Activated naive CD4-positive, alpha-beta T cell treated with anti-CD3 and anti-CD28 coated beads for 36 hours (primary cell): ENCODE measurements around the gene PLD5. TPM values are rescaled to one million over a fixed set of nuclear protein-coding genes. Genes with fewer than 3 reads are reported as not detected.

Experiments used
- CTCF ChIA-PET: fragments of 350-600 bp; sonication (Branson Sonifier 250); formaldehyde crosslinking; loops from one replicate; lab custom pipeline; 2021; ENCODE audit warnings: antibody characterized with exemption; lab: Charles Lee
- DNase-seq: peaks from one replicate; pipeline ENCODE4 v3.0.0-alpha.2; 2020
- H3K27ac Mint-ChIP-seq: one replicate; pipeline ENCODE4 v1.8.0; 2021; ENCODE audit warnings: mild to moderate bottlenecking, mixed read lengths
- H3K27me3 Mint-ChIP-seq: one replicate; pipeline ENCODE4 v1.8.0; 2021; ENCODE audit warnings: low read depth, mixed read lengths
- H3K36me3 Mint-ChIP-seq: one replicate; pipeline ENCODE4 v1.8.0; 2021; ENCODE audit warnings: low read depth, mixed read lengths
- H3K4me1 Mint-ChIP-seq: one replicate; pipeline ENCODE4 v1.8.0; 2021; ENCODE audit warnings: low read depth, mixed read lengths
- H3K4me3 Mint-ChIP-seq: one replicate; pipeline ENCODE4 v1.8.0; 2021; ENCODE audit warnings: mild to moderate bottlenecking, moderate library complexity, mixed read lengths
- H3K9me3 Mint-ChIP-seq: one replicate; pipeline ENCODE4 v1.8.0; 2021; ENCODE audit warnings: mixed read lengths
- intact Hi-C: fragments of 100-400 bp; cut with micrococcal nuclease; formaldehyde crosslinking; loops from one replicate; pipeline ENCODE4 v1.15.1; 2023
- total RNA-seq, 2 experiments: library from RNA; stranded (reverse); gene quantifications; one replicate each; pipeline ENCODE4 v1.2.3, GENCODE V29; 2021

The PLD5 gene
- total RNA-seq, 2 experiments from 2014 or later, result not detected

GRCh38 chr1:242534753-242535152 lies 10.3 kb upstream of the PLD5 start:
- no peak overlapping the region for H3K27ac Mint-ChIP-seq
- no peak for DNase-seq
- H3K4me3 Mint-ChIP-seq, result no peak overlapping the region
- peaks cover 14% of the 10 kb centered on the region for H3K27me3 Mint-ChIP-seq
- no peaks in the 10 kb centered on the region for H3K36me3 Mint-ChIP-seq
- H3K9me3 Mint-ChIP-seq, result no peaks in the 10 kb centered on the region
- CTCF ChIA-PET, result no interaction called here
- intact Hi-C loops, result no loop called here
- H3K4me1 Mint-ChIP-seq, result no peaks in the 10 kb centered on the region

DNA sequence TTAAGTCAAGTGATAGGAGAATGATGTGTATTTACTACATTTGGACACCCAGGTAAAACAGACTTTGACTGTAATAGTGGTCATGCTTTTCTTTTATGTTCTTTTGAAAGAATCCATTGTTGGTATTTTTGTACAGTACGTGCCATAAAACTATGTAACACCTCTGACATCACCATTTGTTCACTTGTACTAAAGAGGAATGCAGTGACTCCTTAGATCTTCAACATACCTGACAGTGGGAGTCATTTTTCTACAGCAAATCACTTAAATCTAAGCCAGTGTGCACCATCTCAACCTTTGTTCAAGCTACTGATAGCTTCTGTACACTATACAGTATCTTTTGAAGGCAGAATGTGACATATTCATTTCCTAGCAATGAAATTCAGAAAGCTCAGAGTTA lies 6.3 kb upstream of the PLD5 start:
- Mint-ChIP-seq H3K4me3 (no peak overlapping the region), H3K27ac (no peak overlapping the region), H3K4me1 (no peaks in the 10 kb centered on the region), H3K27me3 (peaks cover 19% of the 10 kb centered on the region), H3K9me3 (no peaks in the 10 kb centered on the region), H3K36me3 (no peaks in the 10 kb centered on the region)
- DNase-seq, result no peak
- CTCF ChIA-PET, result no interaction called here
- intact Hi-C loops, result no loop called here

GRCh38 chr1:242525769-242526168 lies 1.3 kb upstream of the PLD5 start:
- Mint-ChIP-seq H3K27ac (no peak overlapping the region), H3K36me3 (no peaks in the 10 kb centered on the region), H3K4me3 (no peak overlapping the region), H3K4me1 (peaks cover 12% of the 10 kb centered on the region), H3K27me3 (peaks cover 33% of the 10 kb centered on the region), H3K9me3 (no peaks in the 10 kb centered on the region)
- no peak for DNase-seq
- intact Hi-C loops, result no loop called here
- CTCF ChIA-PET, result no interaction called here

GRCh38 chr1:242525360-242525722 lies 844 bp upstream of the PLD5 start:
- DNase-seq, result no peak
- H3K4me1 Mint-ChIP-seq, result peaks cover 12% of the 10 kb centered on the region
- intact Hi-C loops, result no loop called here
- no peaks in the 10 kb centered on the region for H3K9me3 Mint-ChIP-seq
- no peaks in the 10 kb centered on the region for H3K36me3 Mint-ChIP-seq
- CTCF ChIA-PET, result no interaction called here
- H3K27ac Mint-ChIP-seq, result no peak overlapping the region
- peaks cover 37% of the 10 kb centered on the region for H3K27me3 Mint-ChIP-seq
- H3K4me3 Mint-ChIP-seq, result peak overlapping the region; percentile 46

GRCh38 chr1:242523719-242524570 lies 552 bp downstream of the PLD5 start:
- H3K4me3 Mint-ChIP-seq, result peak overlapping the region; percentile 34
- peaks cover 12% of the 10 kb centered on the region for H3K4me1 Mint-ChIP-seq
- intact Hi-C loops, result loop anchor here (2.0 to 5.0 kb wide), 4 partner anchors 33 to 931 kb away; no protein-coding TSS in a partner anchor
- H3K9me3 Mint-ChIP-seq, result no peaks in the 10 kb centered on the region
- no peak overlapping the region for H3K27ac Mint-ChIP-seq
- CTCF ChIA-PET, result interaction anchor here (0.6 kb wide), 1 partner anchor 23 kb away, joined by 3 read pairs; no protein-coding TSS in a partner anchor
- peak; percentile 22 for DNase-seq
- H3K36me3 Mint-ChIP-seq, result no peaks in the 10 kb centered on the region
- H3K27me3 Mint-ChIP-seq, result peaks cover 46% of the 10 kb centered on the region

DNA sequence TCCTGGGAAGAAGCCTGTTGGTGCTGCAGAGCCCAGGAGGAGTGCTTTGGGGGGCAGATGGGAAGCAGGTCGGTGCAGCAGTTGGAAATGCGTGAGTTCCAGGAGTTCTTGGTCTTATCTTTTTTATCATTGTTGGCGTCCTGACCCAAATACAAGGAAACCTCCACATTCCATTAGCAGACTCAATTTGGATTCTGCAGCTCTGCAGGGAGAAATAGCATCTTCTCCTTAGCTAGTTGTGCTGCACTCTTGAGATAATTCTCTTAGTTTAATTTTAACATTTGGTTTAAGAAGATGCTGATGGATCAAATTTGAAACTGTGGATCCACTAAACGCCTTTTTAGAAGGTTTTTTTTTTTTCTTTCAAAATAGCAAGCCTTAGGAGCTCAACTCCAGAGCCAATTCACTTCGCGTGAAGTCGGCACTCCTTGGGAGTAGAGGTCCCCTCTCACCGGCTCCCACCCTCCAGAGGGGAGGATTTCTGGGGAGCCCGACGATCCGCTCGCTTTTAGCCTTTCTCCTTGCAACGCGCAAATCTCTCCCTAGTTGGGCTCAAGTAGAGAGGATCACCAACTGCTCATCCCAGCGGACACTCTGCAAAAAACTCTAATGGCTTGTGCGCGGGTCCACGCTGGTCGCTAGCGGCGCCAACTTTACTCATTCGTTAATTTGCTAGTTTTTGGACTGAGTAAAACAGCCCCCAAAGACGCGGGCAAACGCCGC lies 1.3 kb downstream of the PLD5 start:
- CTCF ChIA-PET, result no interaction called here
- intact Hi-C loops, result loop anchor here (2.0 to 5.0 kb wide), 4 partner anchors 34 to 930 kb away; no protein-coding TSS in a partner anchor

GRCh38 chr1:242522304-242522945 lies 2.1 kb downstream of the PLD5 start:
- Mint-ChIP-seq H3K9me3 (no peaks in the 10 kb centered on the region), H3K27ac (no peak overlapping the region), H3K4me3 (no peak overlapping the region), H3K4me1 (peaks cover 12% of the 10 kb centered on the region), H3K27me3 (peaks cover 52% of the 10 kb centered on the region), H3K36me3 (no peaks in the 10 kb centered on the region)
- DNase-seq, result peak; percentile 44
- intact Hi-C loops, result loop anchor here (2.0 to 5.0 kb wide), 4 partner anchors 34 to 930 kb away; no protein-coding TSS in a partner anchor
- CTCF ChIA-PET, result no interaction called here

More for the DNA sequence above, 1.3 kb downstream of the PLD5 start:
- no peaks in the 10 kb centered on the region for H3K9me3 Mint-ChIP-seq
- H3K27ac Mint-ChIP-seq, result no peak overlapping the region
- peaks cover 12% of the 10 kb centered on the region for H3K4me1 Mint-ChIP-seq
- peak overlapping the region; percentile 34 for H3K4me3 Mint-ChIP-seq
- H3K27me3 Mint-ChIP-seq, result peaks cover 51% of the 10 kb centered on the region
- no peaks in the 10 kb centered on the region for H3K36me3 Mint-ChIP-seq
- no peak for DNase-seq

DNA sequence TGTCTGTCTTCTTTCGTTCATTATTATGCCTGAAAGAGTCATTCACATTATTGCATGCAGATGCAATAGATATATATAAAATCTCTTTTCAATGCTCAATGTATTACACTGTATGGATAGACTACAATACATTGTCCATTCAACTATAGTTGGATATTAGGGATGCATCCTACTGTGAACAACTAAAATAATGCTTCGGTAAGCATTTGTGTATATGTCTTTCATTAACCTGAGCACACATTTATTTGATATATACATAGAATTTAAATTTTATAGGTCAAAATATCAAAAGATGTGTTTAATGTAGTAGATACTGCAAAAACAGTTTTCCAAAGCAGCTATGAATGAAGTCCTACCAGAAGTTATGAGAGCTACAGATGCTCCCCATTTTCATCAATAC lies 8.9 kb downstream of the PLD5 start:
- CTCF ChIA-PET, result no interaction called here
- no peak overlapping the region for H3K27ac Mint-ChIP-seq
- H3K4me3 Mint-ChIP-seq, result no peak overlapping the region
- H3K27me3 Mint-ChIP-seq, result peaks cover 20% of the 10 kb centered on the region
- DNase-seq, result no peak
- no peaks in the 10 kb centered on the region for H3K9me3 Mint-ChIP-seq
- H3K36me3 Mint-ChIP-seq, result no peaks in the 10 kb centered on the region
- intact Hi-C loops, result no loop called here
- no peaks in the 10 kb centered on the region for H3K4me1 Mint-ChIP-seq

DNA sequence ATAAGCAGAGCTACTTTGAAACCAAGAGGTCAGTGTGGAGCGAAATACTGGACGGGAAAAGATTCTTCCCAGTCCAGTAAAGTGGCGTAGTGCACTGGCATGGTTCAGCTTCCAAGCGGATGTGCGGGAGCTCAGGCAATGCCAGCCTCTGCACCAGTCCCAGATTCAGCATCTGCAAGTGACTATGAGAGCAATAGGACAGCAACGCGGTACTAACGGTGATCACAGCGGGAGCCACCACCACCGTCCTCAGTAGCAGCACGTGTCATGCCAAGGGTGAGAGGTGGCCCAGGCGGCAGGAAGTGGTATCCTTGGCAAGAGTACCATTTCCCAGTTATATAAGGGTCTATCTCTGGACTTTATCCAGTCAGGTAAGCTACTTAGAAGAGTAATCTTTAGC lies 17.8 kb downstream of the PLD5 start:
- CTCF ChIA-PET, result no interaction called here
- no peak for DNase-seq
- intact Hi-C loops, result no loop called here
- Mint-ChIP-seq H3K4me3 (no peak overlapping the region), H3K27me3 (peaks cover 3% of the 10 kb centered on the region), H3K9me3 (peaks cover 1% of the 10 kb centered on the region), H3K4me1 (no peaks in the 10 kb centered on the region), H3K27ac (no peak overlapping the region), H3K36me3 (no peaks in the 10 kb centered on the region)

GRCh38 chr1:242489545-242489944 lies 35.0 kb downstream of the PLD5 start:
- CTCF ChIA-PET, result no interaction called here
- intact Hi-C loops, result no loop called here
- H3K4me3 Mint-ChIP-seq, result no peak overlapping the region
- H3K27ac Mint-ChIP-seq, result no peak overlapping the region
- peaks cover 5% of the 10 kb centered on the region for H3K27me3 Mint-ChIP-seq
- DNase-seq, result no peak
- H3K4me1 Mint-ChIP-seq, result no peaks in the 10 kb centered on the region
- no peaks in the 10 kb centered on the region for H3K36me3 Mint-ChIP-seq
- peaks cover 11% of the 10 kb centered on the region for H3K9me3 Mint-ChIP-seq

DNA sequence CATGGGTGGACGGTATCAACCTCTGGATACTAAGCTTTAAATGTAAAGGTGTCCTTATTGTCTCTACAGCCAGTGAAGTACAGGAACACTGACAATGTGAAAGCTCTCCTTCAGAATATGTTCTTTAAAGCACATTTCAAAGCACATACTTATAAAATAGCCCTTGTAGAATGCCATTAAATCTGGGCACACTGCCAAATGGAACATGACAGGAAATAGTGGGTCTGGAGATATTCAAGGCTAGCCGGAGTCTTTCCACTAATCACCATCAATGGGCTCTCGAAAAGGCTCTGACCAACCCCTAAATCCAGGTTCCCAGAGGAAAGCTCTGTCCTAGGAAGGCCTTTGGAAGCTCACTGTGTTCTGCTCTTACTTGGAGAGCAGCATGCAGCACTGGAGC lies 46.6 kb downstream of the PLD5 start:
- H3K4me1 Mint-ChIP-seq, result no peaks in the 10 kb centered on the region
- H3K9me3 Mint-ChIP-seq, result no peaks in the 10 kb centered on the region
- peaks cover 7% of the 10 kb centered on the region for H3K27me3 Mint-ChIP-seq
- intact Hi-C loops, result no loop called here
- no peak overlapping the region for H3K27ac Mint-ChIP-seq
- H3K36me3 Mint-ChIP-seq, result no peaks in the 10 kb centered on the region
- H3K4me3 Mint-ChIP-seq, result no peak overlapping the region
- DNase-seq, result no peak
- CTCF ChIA-PET, result no interaction called here

- H3K4me3 Mint-ChIP-seq, result no peak overlapping the region
- peaks cover 5% of the 10 kb centered on the region for H3K27me3 Mint-ChIP-seq
- no peak for DNase-seq
- no peak overlapping the region for H3K27ac Mint-ChIP-seq
- intact Hi-C loops, result no loop called here
- no peaks in the 10 kb centered on the region for H3K9me3 Mint-ChIP-seq
- CTCF ChIA-PET, result interaction anchor here (1.0 kb wide), 1 partner anchor 8 kb away, joined by 3 read pairs; no protein-coding TSS in a partner anchor
- no peaks in the 10 kb centered on the region for H3K36me3 Mint-ChIP-seq
- H3K4me1 Mint-ChIP-seq, result no peaks in the 10 kb centered on the region
These were observed 53.7 kb downstream of the PLD5 start for GRCh38 chr1:242470774-242471173.
